ENCODE measurements around the gene INPP4A.

The INPP4A gene

GRCh38 chr2:98494699-98495098 lies 50.0 kb downstream of the INPP4A start:
- no peak for DNase-seq (ENCODE audit: low read depth in 2 of 2)

- no peak for DNase-seq (ENCODE audit: low read depth in 2 of 2)
Observed at GRCh38 chr2:98496750-98497493, 52.3 kb downstream of the INPP4A start.

GRCh38 chr2:98498703-98499440 lies 54.2 kb downstream of the INPP4A start:
- no peak for DNase-seq (ENCODE audit: low read depth in 2 of 2)

GRCh38 chr2:98500561-98500960 lies 55.9 kb downstream of the INPP4A start:
- no peak for DNase-seq (ENCODE audit: low read depth in 2 of 2)

- no peak for DNase-seq (ENCODE audit: low read depth in 2 of 2)
Observed at GRCh38 chr2:98501223-98501622, 56.6 kb downstream of the INPP4A start.

- DNase-seq (ENCODE audit: low read depth in 2 of 2) = no peak
Observed at GRCh38 chr2:98501876-98502275, 57.2 kb downstream of the INPP4A start.

- no peak for DNase-seq (ENCODE audit: low read depth in 2 of 2)
Observed at GRCh38 chr2:98502556-98503335, 58.1 kb downstream of the INPP4A start.

GRCh38 chr2:98503481-98504105 lies 58.9 kb downstream of the INPP4A start:
- DNase-seq (ENCODE audit: low read depth in 2 of 2) = no peak

GRCh38 chr2:98504381-98505109 lies 59.9 kb downstream of the INPP4A start:
- DNase-seq (ENCODE audit: low read depth in 2 of 2) = no peak

GRCh38 chr2:98505311-98505808 lies 60.7 kb downstream of the INPP4A start:
- no peak for DNase-seq (ENCODE audit: low read depth in 2 of 2)

- DNase-seq (ENCODE audit: low read depth in 2 of 2) = no peak
Observed at GRCh38 chr2:98505971-98506664, 61.5 kb downstream of the INPP4A start.

- no peak for DNase-seq (ENCODE audit: low read depth in 2 of 2)
Observed at GRCh38 chr2:98506881-98507280, 62.2 kb downstream of the INPP4A start.

GRCh38 chr2:98507461-98507860 lies 62.8 kb downstream of the INPP4A start:
- no peak for DNase-seq (ENCODE audit: low read depth in 2 of 2)

GRCh38 chr2:98507891-98508708 lies 63.4 kb downstream of the INPP4A start:
- DNase-seq (ENCODE audit: low read depth in 2 of 2) = no peak

- peak in 1 of 2 donors; percentile 26 for DNase-seq (ENCODE audit: low read depth in 2 of 2)
Observed at GRCh38 chr2:98508709-98509066, 64.0 kb downstream of the INPP4A start.

- no peak for DNase-seq (ENCODE audit: low read depth in 2 of 2)
Observed at GRCh38 chr2:98509542-98510321, 65.1 kb downstream of the INPP4A start.

GRCh38 chr2:98510322-98510662 lies 65.6 kb downstream of the INPP4A start:
- DNase-seq (ENCODE audit: low read depth in 2 of 2) = no peak

- no peak for DNase-seq (ENCODE audit: low read depth in 2 of 2)
Observed at GRCh38 chr2:98511981-98512380, 67.3 kb downstream of the INPP4A start.

- no peak for DNase-seq (ENCODE audit: low read depth in 2 of 2)
Observed at GRCh38 chr2:98512699-98513098, 68.0 kb downstream of the INPP4A start.

Data from stimulated activated CD8-positive, alpha-beta memory T cell treated with anti-CD3 and anti-CD28 coated beads, Interleukin-2, amount 100 ng/mL, for 1 hour (primary cell).